Transverse colon (tissue), 4 donors: ENCODE data around the gene ACSL1. TPM values are rescaled to one million over a fixed set of nuclear protein-coding genes. Genes with fewer than 3 reads are reported as not detected.

Source experiments
- DNase-seq: peaks from one replicate; pipeline ENCODE4 v3.0.0-alpha.2; 2019
- H3K27ac ChIP-seq, 4 donors: fragments of 200-600 bp; sonication (generic); 2 replicates each; pipeline ENCODE4 v1.5.1; 2016 to 2018; ENCODE audit warnings: inconsistent platforms in 4 of 4
- H3K27me3 ChIP-seq: fragments of 200-600 bp; sonication (generic); 2 replicates; pipeline ENCODE4 v1.5.1; 2017; ENCODE audit warnings: inconsistent platforms
- H3K36me3 ChIP-seq, 4 donors: fragments of 200-600 bp; sonication (generic); 2 replicates each; pipeline ENCODE4 v1.5.1; 2017 to 2019; ENCODE audit warnings: inconsistent platforms in 4 of 4
- H3K4me1 ChIP-seq, 4 donors: fragments of 200-600 bp; sonication (generic); 2 replicates each; pipeline ENCODE4 v1.5.1; 2017 to 2020; ENCODE audit warnings: inconsistent platforms in 4 of 4
- H3K4me3 ChIP-seq, 4 donors: fragments of 200-600 bp; sonication (generic); 1 replicate in 1 of 4; 2 replicates in 3 of 4; pipeline versions ENCODE4 v1.5.1 to v1.6.1; 2017 to 2019; ENCODE audit warnings: inconsistent platforms in 4 of 4
- H3K9me3 ChIP-seq, 2 donors: fragments of 200-600 bp; sonication (generic); 2 replicates each; pipeline ENCODE4 v1.5.1; 2017 to 2019; ENCODE audit warnings: inconsistent platforms in 2 of 2
- EP300 ChIP-seq: sonication (generic); formaldehyde crosslinking; IDR thresholded peaks from one replicate; pipeline ENCODE4 v1.6.1; 2017; ENCODE audit warnings: antibody characterized with exemption, low read depth
- POLR2A ChIP-seq: fragments of 450-650 bp; IDR thresholded peaks from one replicate; pipeline ENCODE4 v1.6.1; 2016; ENCODE audit warnings: antibody characterized with exemption, mild to moderate bottlenecking, moderate library complexity
- POLR2AphosphoS5 ChIP-seq, 3 donors: sonication (generic); formaldehyde crosslinking; IDR thresholded peaks; one replicate each; pipeline ENCODE4 v1.6.1; 2016; ENCODE audit warnings: antibody characterized with exemption in 3 of 3
- WGBS, 2 donors: methylation state at CpG; one replicate each; pipeline ENCODE4 v1.1.5; 2018; ENCODE audit warnings: low coverage in 1 of 2; 5-methylcytosine and 5-hydroxymethylcytosine counted together
- in situ Hi-C, 4 donors: fragments of 200-750 bp; cut with MboI; loops; one replicate each; pipeline versions ENCODE4 v1.15.0 to v1.15.1; 2017; ENCODE audit warnings: low sequenced_read_pairs in 3 of 4, low pct_ligation_motif_present in 1 of 4, low pct_unique_long_range_greater_than_20kb in 1 of 4
- intact Hi-C: fragments of 100-400 bp; cut with DNase I; formaldehyde crosslinking; loops from one replicate; pipeline ENCODE4 v1.15.1; 2023; ENCODE audit warnings: low total_unique reads
- total RNA-seq, 4 donors: library from RNA; depleted of rRNA; stranded (reverse); fragments of >200 nt; gene quantifications; one replicate each; pipeline ENCODE4 v1.1.0, GENCODE V29; 2016
- TF ChIP-seq, protein P1 (sequence below), 5 experiments: fragments of 200-600 bp in 3 of 5; fragments of 450-650 bp in 2 of 5; sonication (generic) in 3 of 5; IDR thresholded peaks; 1 replicate in 2 of 5; 2 replicates in 3 of 5; pipeline ENCODE4 v1.5.1; 2016 to 2017; ENCODE audit warnings: antibody characterized with exemption in 5 of 5, inconsistent platforms in 3 of 5, mild to moderate bottlenecking in 2 of 5, moderate library complexity in 1 of 5

The ACSL1 gene
- total RNA-seq, 4 donors from 2014 or later, result 20.6 to 50.0 (median 40.0) TPM

DNA sequence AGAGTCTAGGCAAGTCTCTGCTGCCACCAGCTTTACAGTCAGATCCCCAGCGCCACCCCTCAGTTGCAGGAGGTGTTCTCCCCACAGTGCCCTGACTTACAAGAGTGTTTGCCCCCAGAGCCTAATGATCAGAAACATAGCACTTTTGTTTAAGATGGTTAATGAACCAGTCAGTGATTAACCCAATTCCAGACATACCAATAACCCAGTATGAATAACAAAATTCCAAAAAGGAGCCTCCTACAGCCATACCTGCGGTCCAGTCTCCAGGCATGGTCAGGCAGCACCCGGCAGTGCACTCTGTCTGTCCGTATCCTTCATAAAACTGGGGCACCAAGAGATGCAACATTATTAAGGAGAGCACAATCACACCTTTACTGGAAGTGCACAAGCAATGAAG is 61.2 kb downstream of the ACSL1 start:
- TF ChIP-seq, protein P1, sequence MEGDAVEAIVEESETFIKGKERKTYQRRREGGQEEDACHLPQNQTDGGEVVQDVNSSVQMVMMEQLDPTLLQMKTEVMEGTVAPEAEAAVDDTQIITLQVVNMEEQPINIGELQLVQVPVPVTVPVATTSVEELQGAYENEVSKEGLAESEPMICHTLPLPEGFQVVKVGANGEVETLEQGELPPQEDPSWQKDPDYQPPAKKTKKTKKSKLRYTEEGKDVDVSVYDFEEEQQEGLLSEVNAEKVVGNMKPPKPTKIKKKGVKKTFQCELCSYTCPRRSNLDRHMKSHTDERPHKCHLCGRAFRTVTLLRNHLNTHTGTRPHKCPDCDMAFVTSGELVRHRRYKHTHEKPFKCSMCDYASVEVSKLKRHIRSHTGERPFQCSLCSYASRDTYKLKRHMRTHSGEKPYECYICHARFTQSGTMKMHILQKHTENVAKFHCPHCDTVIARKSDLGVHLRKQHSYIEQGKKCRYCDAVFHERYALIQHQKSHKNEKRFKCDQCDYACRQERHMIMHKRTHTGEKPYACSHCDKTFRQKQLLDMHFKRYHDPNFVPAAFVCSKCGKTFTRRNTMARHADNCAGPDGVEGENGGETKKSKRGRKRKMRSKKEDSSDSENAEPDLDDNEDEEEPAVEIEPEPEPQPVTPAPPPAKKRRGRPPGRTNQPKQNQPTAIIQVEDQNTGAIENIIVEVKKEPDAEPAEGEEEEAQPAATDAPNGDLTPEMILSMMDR (IDR thresholded peaks at IDR 0.05), result no peak
- no peak for TF ChIP-seq EP300
- Histone ChIP-seq H3K27ac (no peak overlapping the region), H3K36me3 (peaks cover 0 to 30% (median 12%) of the 10 kb centered on the region in 4 donors), H3K27me3 (no peaks in the 10 kb centered on the region), H3K4me3 (no peak overlapping the region), H3K4me1 (no peaks in the 10 kb centered on the region), H3K9me3 (no peaks in the 10 kb centered on the region)
- 100% methylated on average over 4 of the region's 4 CpGs; no CpG with 5 or more reads in 1 of the 2 donors for WGBS, 2 donors
- no peak for DNase-seq
- in situ Hi-C loops (no loop called here), intact Hi-C loops (loop anchor here (10.0 kb wide), 1 partner anchor 50 kb away; no protein-coding TSS in a partner anchor)

DNA sequence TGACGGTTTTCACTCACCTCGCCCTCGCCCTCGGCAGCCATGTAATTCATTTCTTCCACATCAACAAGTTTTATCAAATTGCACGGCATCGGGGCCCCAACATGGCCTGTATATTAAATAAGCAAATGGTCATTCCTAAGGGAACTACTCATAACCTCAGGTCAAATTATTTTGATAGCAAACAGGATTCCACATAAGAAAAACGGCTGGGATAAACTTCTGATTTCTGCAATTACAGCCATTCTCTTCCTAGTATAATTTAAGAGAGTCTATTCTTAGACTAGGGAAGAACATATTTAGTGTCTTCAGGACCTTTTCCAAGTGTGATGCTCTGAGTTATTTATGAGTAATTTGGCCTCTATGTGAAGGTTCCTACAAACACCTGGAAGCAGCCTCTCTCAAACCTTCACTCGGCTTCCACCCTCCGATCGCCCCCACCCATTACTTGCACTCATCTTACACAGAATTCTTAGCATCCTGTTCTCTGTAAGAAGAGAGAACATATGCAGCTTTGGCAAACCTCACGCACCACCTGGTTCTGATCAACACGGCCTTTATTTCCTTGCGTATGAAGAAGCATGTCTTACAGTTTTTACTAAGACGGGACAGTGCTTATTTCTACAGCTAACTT is 62.5 kb downstream of the ACSL1 start:
- intact Hi-C loops, result loop anchor here (10.0 kb wide), 1 partner anchor 52 kb away; no protein-coding TSS in a partner anchor
- peak overlapping the region in 3 of 4 donors; percentile 12 to 43 (median 18) for H3K27ac ChIP-seq

DNA sequence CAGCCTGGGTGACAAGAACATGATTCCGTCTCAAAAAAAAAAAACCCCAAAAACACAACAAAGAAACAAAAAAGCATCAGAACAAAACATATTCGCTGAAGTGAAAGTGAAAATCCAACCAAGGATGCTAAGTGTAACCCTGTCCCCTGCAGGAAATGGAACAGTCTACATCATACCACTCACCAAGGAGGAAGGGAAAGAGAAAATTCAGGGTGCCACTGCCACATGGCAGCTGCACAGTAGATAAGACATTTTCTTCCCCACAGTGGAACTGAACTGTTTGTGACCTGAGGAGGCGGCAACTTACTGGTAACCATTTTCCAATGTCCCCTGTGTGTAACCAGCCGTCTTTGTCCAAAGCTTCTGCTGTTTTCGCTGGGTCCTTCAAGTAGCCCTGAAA is 63.7 kb downstream of the ACSL1 start:
- DNase-seq, result no peak
- Histone ChIP-seq H3K27me3 (no peaks in the 10 kb centered on the region), H3K36me3 (peaks cover 0 to 19% (median 7%) of the 10 kb centered on the region in 4 donors), H3K9me3 (no peaks in the 10 kb centered on the region), H3K4me3 (no peak overlapping the region), H3K4me1 (no peaks in the 10 kb centered on the region), H3K27ac (peak overlapping the region in 1 of 4 donors; percentile 43)
- intact Hi-C loops (loop anchor here (10.0 kb wide), 1 partner anchor 53 kb away; no protein-coding TSS in a partner anchor), in situ Hi-C loops (no loop called here)
- TF ChIP-seq, protein P1 (IDR thresholded peaks at IDR 0.05), result no peak
- no peak for TF ChIP-seq POLR2A
- TF ChIP-seq EP300, result no peak
- 59 to 80% methylated on average over 2 to 5 of the region's 5 CpGs for WGBS, 2 donors

More for the DNA sequence above, 62.5 kb downstream of the ACSL1 start:
- Histone ChIP-seq H3K36me3 (peaks cover 0 to 30% (median 11%) of the 10 kb centered on the region in 4 donors), H3K4me1 (no peaks in the 10 kb centered on the region), H3K27me3 (no peaks in the 10 kb centered on the region), H3K4me3 (no peak overlapping the region), H3K9me3 (no peaks in the 10 kb centered on the region)
- DNase-seq, result peak; percentile 28
- WGBS, 2 donors, result 70 to 88% methylated on average over 10 to 14 of the region's 14 CpGs
- no peak for TF ChIP-seq POLR2A
- peak in 2 of 3 donors; percentile 5 to 13 for TF ChIP-seq POLR2AphosphoS5 (IDR thresholded peaks at IDR 0.05)
- in situ Hi-C loops, result no loop called here

DNA sequence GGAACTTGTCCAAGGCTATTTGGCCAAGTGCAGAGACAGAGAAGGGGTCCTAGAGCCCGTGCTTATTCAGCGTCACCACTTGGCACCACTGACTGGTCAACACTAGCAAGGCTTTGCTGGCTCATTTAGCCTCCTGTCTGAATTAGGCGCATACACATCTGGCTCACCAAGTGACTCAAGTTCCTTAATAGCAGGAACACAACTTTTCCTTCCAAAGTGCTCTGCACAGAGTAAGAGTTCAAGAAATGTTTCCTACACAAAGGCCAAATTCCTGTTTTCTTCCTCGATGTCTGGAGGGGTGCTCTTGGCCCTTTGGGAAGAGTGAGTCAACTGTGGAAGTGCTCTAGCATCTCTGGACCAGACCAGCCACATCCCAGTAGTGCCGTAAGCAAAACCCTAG is 65.1 kb downstream of the ACSL1 start:
- Histone ChIP-seq H3K4me1 (no peaks in the 10 kb centered on the region), H3K9me3 (no peaks in the 10 kb centered on the region), H3K27me3 (no peaks in the 10 kb centered on the region), H3K36me3 (peaks cover 0 to 5% (median under 1%) of the 10 kb centered on the region in 4 donors), H3K27ac (no peak overlapping the region), H3K4me3 (no peak overlapping the region)
- intact Hi-C loops (loop anchor here (10.0 kb wide), 1 partner anchor 54 kb away; no protein-coding TSS in a partner anchor), in situ Hi-C loops (no loop called here)
- TF ChIP-seq POLR2AphosphoS5 (IDR thresholded peaks at IDR 0.05) (no peak), POLR2A (no peak), EP300 (no peak)
- TF ChIP-seq, protein P1 (IDR thresholded peaks at IDR 0.05), result no peak
- 96% methylated on average over 5 of the region's 5 CpGs; no CpG with 5 or more reads in 1 of the 2 donors for WGBS, 2 donors
- no peak for DNase-seq
